HUES64 (cell line): ENCODE measurements around the gene DUSP14.
A peak's percentile ranks its signal among the peaks of the same experiment; 100 is the strongest.

Experiments used
- H3K27ac ChIP-seq: 2 replicates; pipeline ENCODE4 v1.7.0; 2013; ENCODE audit warnings: low read depth, low read length, inconsistent platforms
- H3K27me3 ChIP-seq: 2 replicates; pipeline ENCODE4 v1.6.1; 2013; ENCODE audit warnings: mild to moderate bottlenecking, low read length; ENCODE audit not compliant: insufficient read depth
- H3K36me3 ChIP-seq: 2 replicates; pipeline ENCODE4 v1.6.1; 2013; ENCODE audit warnings: mild to moderate bottlenecking, low read length; ENCODE audit not compliant: insufficient read depth
- H3K4me1 ChIP-seq: 2 replicates; pipeline ENCODE4 v1.6.1; 2013; ENCODE audit warnings: mild to moderate bottlenecking, low read length, moderate library complexity; ENCODE audit not compliant: insufficient read depth
- H3K4me3 ChIP-seq: 2 replicates; pipeline ENCODE4 v1.5.1; 2013; ENCODE audit warnings: mild to moderate bottlenecking, low read length, moderate library complexity
- H3K9ac ChIP-seq: 2 replicates; pipeline ENCODE4 v1.6.1; 2013; ENCODE audit warnings: mild to moderate bottlenecking, low read depth, low read length
- H3K9me3 ChIP-seq: 2 replicates; pipeline ENCODE4 v1.6.1; 2013; ENCODE audit warnings: low read depth, low read length; ENCODE audit not compliant: insufficient read depth
- WGBS: fragments of 150-250, 120-280 bp; methylation state at CpG from one replicate; pipeline ENCODE4 v1.1.7; 2013; ENCODE audit warnings: missing lambda C conversion rate; 5-methylcytosine and 5-hydroxymethylcytosine counted together

DUSP14 gene

GRCh38 chr17:37541880-37542660 lies 52.4 kb downstream of the DUSP14 start:
- Histone ChIP-seq H3K4me3 (no peak overlapping the region), H3K27ac (peak overlapping the region; percentile 68), H3K27me3 (no peaks in the 10 kb centered on the region), H3K4me1 (peaks cover 23% of the 10 kb centered on the region; the same call in 1 of the 2 replicates), H3K9me3 (no peaks in the 10 kb centered on the region), H3K36me3 (peaks cover 53% of the 10 kb centered on the region), H3K9ac (peak overlapping the region; percentile 36; the same call in 1 of the 2 replicates)
- WGBS: 90% methylated on average over 9 of the region's 9 CpGs

DNA sequence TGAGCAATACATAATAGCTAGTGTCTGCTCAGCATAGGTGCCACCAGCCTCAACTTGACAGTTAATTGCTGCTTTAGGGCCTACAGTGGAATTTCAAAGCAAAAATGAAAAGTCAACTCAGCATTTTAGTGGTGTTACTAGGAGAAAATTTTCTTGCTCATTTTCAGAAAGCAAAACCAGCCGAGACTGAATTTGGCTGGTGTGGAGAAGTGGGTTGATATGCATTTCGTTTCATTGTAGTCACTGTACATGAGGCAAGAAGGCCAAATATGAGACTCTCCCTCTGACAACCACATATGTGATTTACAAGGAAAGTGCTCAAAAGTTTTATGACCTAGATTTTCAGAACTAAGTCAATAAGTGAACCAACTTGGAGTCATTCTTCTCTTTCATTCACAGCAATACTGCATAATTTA lies 54.0 kb downstream of the DUSP14 start:
- H3K27me3 ChIP-seq: no peaks in the 10 kb centered on the region
- H3K9ac ChIP-seq: no peak overlapping the region
- peaks cover 27% of the 10 kb centered on the region; the same call in 1 of the 2 replicates for H3K4me1 ChIP-seq
- H3K36me3 ChIP-seq: peaks cover 37% of the 10 kb centered on the region
- H3K27ac ChIP-seq: no peak overlapping the region
- H3K4me3 ChIP-seq: no peak overlapping the region
- 96% methylated on average over 2 of the region's 2 CpGs for WGBS
- H3K9me3 ChIP-seq: no peaks in the 10 kb centered on the region

DNA sequence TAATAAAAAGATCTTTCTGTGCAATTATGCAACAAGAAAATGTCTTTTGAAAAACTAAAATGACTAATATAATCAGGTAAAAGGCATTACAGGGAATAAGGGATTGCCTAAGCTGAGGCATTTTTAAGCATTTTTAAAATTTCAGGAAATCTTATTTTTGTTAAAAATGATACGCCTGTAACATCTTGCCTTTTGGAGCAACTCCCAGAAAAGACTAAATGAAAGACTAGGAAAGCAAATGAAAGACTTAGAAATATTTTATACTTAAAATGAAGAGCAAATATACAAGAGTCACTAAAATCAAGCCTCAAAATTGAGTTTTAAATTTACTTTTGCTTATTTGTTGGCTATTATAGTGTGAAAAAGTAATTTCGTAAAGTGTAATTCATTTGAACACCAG lies 55.8 kb downstream of the DUSP14 start:
- Histone ChIP-seq H3K9ac (no peak overlapping the region), H3K27me3 (no peaks in the 10 kb centered on the region), H3K4me1 (peaks cover 27% of the 10 kb centered on the region; the same call in 1 of the 2 replicates), H3K36me3 (peaks cover 22% of the 10 kb centered on the region), H3K9me3 (no peaks in the 10 kb centered on the region), H3K4me3 (no peak overlapping the region), H3K27ac (no peak overlapping the region)
- WGBS: 100% methylated on average over 2 of the region's 2 CpGs

DNA sequence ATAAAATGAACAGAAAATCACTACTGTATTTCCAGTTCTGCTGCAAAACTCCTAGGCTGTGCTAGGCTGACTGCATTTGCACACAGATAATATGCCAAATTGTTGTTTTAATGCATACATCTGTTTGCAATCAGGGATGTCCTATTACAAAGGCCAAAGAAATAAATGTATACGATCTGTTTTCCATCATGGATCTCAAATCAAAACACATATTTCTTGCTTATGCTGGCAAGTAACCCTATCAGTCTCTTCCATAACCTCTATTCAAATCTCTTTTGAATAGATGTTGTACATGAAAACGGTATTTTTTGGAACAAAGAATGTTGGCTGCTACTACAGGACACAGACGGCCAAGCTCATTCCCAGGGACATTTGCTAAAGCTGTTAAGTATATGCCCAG lies 56.6 kb downstream of the DUSP14 start:
- H3K36me3 ChIP-seq: peaks cover 16% of the 10 kb centered on the region
- 98% methylated on average over 3 of the region's 3 CpGs for WGBS
- no peak overlapping the region for H3K27ac ChIP-seq
- H3K4me1 ChIP-seq: peaks cover 21% of the 10 kb centered on the region; the same call in 1 of the 2 replicates
- H3K4me3 ChIP-seq: no peak overlapping the region
- H3K27me3 ChIP-seq: no peaks in the 10 kb centered on the region
- no peaks in the 10 kb centered on the region for H3K9me3 ChIP-seq
- H3K9ac ChIP-seq: no peak overlapping the region

DNA sequence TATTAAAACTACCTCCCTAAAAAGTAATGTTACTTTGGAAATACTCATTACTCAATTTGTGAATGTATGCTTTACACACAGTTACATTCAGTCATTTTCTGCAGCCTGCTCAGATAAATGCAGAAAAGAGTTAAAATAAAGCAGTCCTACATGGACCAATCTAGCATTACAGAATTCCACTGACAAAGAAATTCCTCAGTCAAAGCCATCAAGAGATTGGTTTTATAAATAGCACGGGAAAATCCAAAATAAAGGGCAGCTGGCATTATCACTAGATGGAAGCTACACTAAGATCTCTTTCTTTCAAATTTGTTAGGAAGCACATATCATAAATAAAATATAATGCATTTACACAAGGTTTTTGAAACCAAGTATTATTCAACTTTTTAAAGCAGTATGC lies 58.3 kb downstream of the DUSP14 start:
- no peaks in the 10 kb centered on the region for H3K9me3 ChIP-seq
- WGBS: 100% methylated on average over 1 of the region's 1 CpG
- H3K4me1 ChIP-seq: peaks cover 4% of the 10 kb centered on the region; the same call in 1 of the 2 replicates
- H3K27me3 ChIP-seq: no peaks in the 10 kb centered on the region
- H3K36me3 ChIP-seq: peaks cover 10% of the 10 kb centered on the region
- no peak overlapping the region for H3K27ac ChIP-seq
- H3K4me3 ChIP-seq: no peak overlapping the region
- H3K9ac ChIP-seq: no peak overlapping the region

GRCh38 chr17:37551788-37552187 lies 62.1 kb downstream of the DUSP14 start:
- Histone ChIP-seq H3K27me3 (no peaks in the 10 kb centered on the region), H3K36me3 (peaks cover 29% of the 10 kb centered on the region), H3K4me1 (peaks cover 4% of the 10 kb centered on the region; the same call in 1 of the 2 replicates), H3K9me3 (no peaks in the 10 kb centered on the region), H3K9ac (no peak overlapping the region), H3K27ac (no peak overlapping the region), H3K4me3 (no peak overlapping the region)
- WGBS: 97% methylated on average over 3 of the region's 3 CpGs

- Histone ChIP-seq H3K9ac (no peak overlapping the region), H3K4me1 (no peaks in the 10 kb centered on the region), H3K36me3 (peaks cover 46% of the 10 kb centered on the region), H3K9me3 (no peaks in the 10 kb centered on the region), H3K27me3 (no peaks in the 10 kb centered on the region), H3K4me3 (no peak overlapping the region), H3K27ac (no peak overlapping the region)
- WGBS: 94% methylated on average over 6 of the region's 6 CpGs
Observed at GRCh38 chr17:37553401-37553966, 63.8 kb downstream of the DUSP14 start.

- H3K27me3 ChIP-seq: no peaks in the 10 kb centered on the region
- no peak overlapping the region for H3K27ac ChIP-seq
- H3K4me1 ChIP-seq: no peaks in the 10 kb centered on the region
- H3K4me3 ChIP-seq: no peak overlapping the region
- H3K9ac ChIP-seq: no peak overlapping the region
- H3K9me3 ChIP-seq: no peaks in the 10 kb centered on the region
- 97% methylated on average over 3 of the region's 3 CpGs for WGBS
- H3K36me3 ChIP-seq: peaks cover 61% of the 10 kb centered on the region
Observed at GRCh38 chr17:37555386-37555785, 65.7 kb downstream of the DUSP14 start.

DNA sequence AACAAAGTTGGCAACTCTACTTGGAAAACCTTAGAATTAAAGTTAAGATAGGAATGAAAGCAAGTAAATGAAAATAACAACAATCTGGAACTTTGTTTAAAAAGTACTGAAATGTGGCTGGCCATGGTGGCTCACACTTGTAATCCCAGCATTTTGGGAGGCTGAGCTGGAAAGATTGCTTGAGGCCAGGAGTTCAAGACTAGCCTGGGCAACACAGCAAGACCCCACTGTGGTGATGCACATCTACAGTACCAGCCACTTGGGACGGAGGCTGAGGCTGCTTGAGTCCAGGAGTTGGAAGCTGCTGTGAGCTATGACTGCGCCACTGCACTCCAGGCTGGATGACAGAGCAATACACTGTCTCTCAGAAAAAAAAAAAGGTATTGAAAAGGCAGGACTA lies 67.8 kb downstream of the DUSP14 start:
- Histone ChIP-seq H3K27ac (no peak overlapping the region), H3K4me1 (peaks cover 8% of the 10 kb centered on the region), H3K36me3 (peaks cover 73% of the 10 kb centered on the region), H3K27me3 (no peaks in the 10 kb centered on the region), H3K9ac (no peak overlapping the region), H3K9me3 (no peaks in the 10 kb centered on the region), H3K4me3 (no peak overlapping the region)
- 97% methylated on average over 2 of the region's 2 CpGs for WGBS

DNA sequence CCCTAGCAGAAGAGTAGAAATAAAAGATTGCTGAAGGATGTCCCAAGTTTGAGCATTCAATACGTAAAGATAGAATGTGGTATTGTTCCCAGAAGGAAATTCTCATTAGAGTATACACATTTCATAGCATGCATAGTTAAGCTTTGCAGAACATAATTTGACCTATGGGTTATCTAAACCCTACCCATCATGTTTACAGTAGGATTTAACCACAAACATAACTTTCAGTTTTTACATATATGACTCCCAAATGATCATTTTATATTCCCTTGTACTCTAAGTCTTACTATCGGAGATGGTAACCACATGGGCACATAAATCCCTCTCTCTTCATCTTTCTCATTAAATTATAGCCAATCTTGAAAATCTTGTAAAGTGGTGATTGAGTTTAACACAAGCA lies 68.6 kb downstream of the DUSP14 start:
- H3K9ac ChIP-seq: no peak overlapping the region
- H3K27ac ChIP-seq: no peak overlapping the region
- WGBS: 97% methylated on average over 2 of the region's 2 CpGs
- no peak overlapping the region for H3K4me3 ChIP-seq
- no peaks in the 10 kb centered on the region for H3K9me3 ChIP-seq
- H3K4me1 ChIP-seq: peaks cover 13% of the 10 kb centered on the region
- no peaks in the 10 kb centered on the region for H3K27me3 ChIP-seq
- H3K36me3 ChIP-seq: peaks cover 64% of the 10 kb centered on the region

GRCh38 chr17:37562016-37562745 lies 72.5 kb downstream of the DUSP14 start:
- Histone ChIP-seq H3K4me3 (no peak overlapping the region), H3K9ac (no peak overlapping the region), H3K36me3 (peaks cover 63% of the 10 kb centered on the region), H3K27ac (no peak overlapping the region), H3K9me3 (peaks cover 2% of the 10 kb centered on the region; the same call in 1 of the 2 replicates), H3K4me1 (peaks cover 13% of the 10 kb centered on the region), H3K27me3 (no peaks in the 10 kb centered on the region)
- WGBS: 93% methylated on average over 5 of the region's 5 CpGs
